ENCODE results near the gene PICALM. TPM values are rescaled to one million over a fixed set of nuclear protein-coding genes. Genes with fewer than 3 reads are reported as not detected.

PICALM gene
- total RNA-seq, 3 donors from 2014 or later (not counting 1 experiment from before 2014, with no cell fraction given), result 262 to 291 (median 285) TPM

GRCh38 chr11:85923455-85923854, 145.4 kb downstream of the PICALM start:
- DNase-seq (no peak), ATAC-seq (no peak)
- no peaks in the 10 kb centered on the region for H3K36me3 Mint-ChIP-seq
- H3K9me3 ChIP-seq (ENCODE audit: control insufficient read depth, insufficient read depth, low read length), result no peaks in the 10 kb centered on the region
- no peak for TF ChIP-seq CTCF (IDR thresholded peaks at IDR 0.05)
- WGBS (ENCODE audit: insufficient coverage), result 83% methylated on average over 1 of the region's 1 CpG
- no peak overlapping the region for H3K27ac ChIP-seq (ENCODE audit: low read length)
- intact Hi-C loops (cut with micrococcal nuclease), result no loop called here
- no peaks in the 10 kb centered on the region for H3K4me1 Mint-ChIP-seq
- H3K27me3 ChIP-seq (ENCODE audit: control insufficient read depth, insufficient read depth, low read length), result no peaks in the 10 kb centered on the region
- no peak overlapping the region for H3K4me3 ChIP-seq (ENCODE audit: low read length)
- H3K4me3 Mint-ChIP-seq, result no peak overlapping the region
- H3K27me3 Mint-ChIP-seq (ENCODE audit: low read depth in 2 of 2), result peaks cover 9 to 29% of the 10 kb centered on the region in 2 donors
- no peaks in the 10 kb centered on the region for H3K36me3 ChIP-seq (ENCODE audit: control insufficient read depth, insufficient read depth, low read length)
- H3K9me3 Mint-ChIP-seq, result no peaks in the 10 kb centered on the region
- no peaks in the 10 kb centered on the region for H3K4me1 ChIP-seq (ENCODE audit: control insufficient read depth, insufficient read depth, low read length)
- H3K27ac Mint-ChIP-seq, result no peak overlapping the region

GRCh38 chr11:85922367-85922766, 146.5 kb downstream of the PICALM start:
- DNase-seq (no peak), ATAC-seq (no peak)
- Mint-ChIP-seq H3K4me1 (no peaks in the 10 kb centered on the region), H3K27ac (no peak overlapping the region), H3K4me3 (no peak overlapping the region), H3K9me3 (no peaks in the 10 kb centered on the region), H3K27me3 (ENCODE audit: low read depth in 2 of 2) (peaks cover 7 to 18% of the 10 kb centered on the region in 2 donors), H3K36me3 (no peaks in the 10 kb centered on the region)
- Histone ChIP-seq H3K9me3 (ENCODE audit: control insufficient read depth, insufficient read depth, low read length) (no peaks in the 10 kb centered on the region), H3K27ac (ENCODE audit: low read length) (no peak overlapping the region), H3K4me1 (ENCODE audit: control insufficient read depth, insufficient read depth, low read length) (no peaks in the 10 kb centered on the region), H3K27me3 (ENCODE audit: control insufficient read depth, insufficient read depth, low read length) (no peaks in the 10 kb centered on the region), H3K36me3 (ENCODE audit: control insufficient read depth, insufficient read depth, low read length) (no peaks in the 10 kb centered on the region), H3K4me3 (ENCODE audit: low read length) (no peak overlapping the region)
- WGBS (ENCODE audit: insufficient coverage), result 50% methylated on average over 1 of the region's 1 CpG
- TF ChIP-seq CTCF (IDR thresholded peaks at IDR 0.05), result no peak
- intact Hi-C loops (cut with micrococcal nuclease), result no loop called here

- ATAC-seq, result no peak
Observed at GRCh38 chr11:85918910-85919794, 149.7 kb downstream of the PICALM start.

More at GRCh38 chr11:85918910-85919794, 149.7 kb downstream of the PICALM start:
- Mint-ChIP-seq H3K27ac (no peak overlapping the region), H3K9me3 (no peaks in the 10 kb centered on the region), H3K27me3 (ENCODE audit: low read depth in 2 of 2) (peaks cover 4 to 16% of the 10 kb centered on the region in 2 donors), H3K36me3 (no peaks in the 10 kb centered on the region), H3K4me1 (no peaks in the 10 kb centered on the region), H3K4me3 (no peak overlapping the region)
- no peaks in the 10 kb centered on the region for H3K9me3 ChIP-seq (ENCODE audit: control insufficient read depth, insufficient read depth, low read length)
- TF ChIP-seq CTCF (IDR thresholded peaks at IDR 0.05), result no peak
- 80% methylated on average over 2 of the region's 4 CpGs for WGBS (ENCODE audit: insufficient coverage)
- H3K36me3 ChIP-seq (ENCODE audit: control insufficient read depth, insufficient read depth, low read length), result no peaks in the 10 kb centered on the region
- no peaks in the 10 kb centered on the region for H3K27me3 ChIP-seq (ENCODE audit: control insufficient read depth, insufficient read depth, low read length)
- H3K4me3 ChIP-seq (ENCODE audit: low read length), result no peak overlapping the region
- no peaks in the 10 kb centered on the region for H3K4me1 ChIP-seq (ENCODE audit: control insufficient read depth, insufficient read depth, low read length)
- H3K27ac ChIP-seq (ENCODE audit: low read length), result no peak overlapping the region
- intact Hi-C loops (cut with micrococcal nuclease), result no loop called here
- no peak for DNase-seq
